ENCODE data around the gene ACSL4. TPM values are rescaled to one million over a fixed set of nuclear protein-coding genes. Genes with fewer than 3 reads are reported as not detected.

Gene ACSL4
- total RNA-seq, 1 donor: 117 TPM

GRCh38 chrX:109697855-109698254 is 35.2 kb downstream of the ACSL4 start:
- Histone ChIP-seq H3K27me3 (ENCODE audit: insufficient read depth, low read length) (peaks cover 6% of the 10 kb centered on the region), H3K79me2 (ENCODE audit: insufficient read depth, low read length) (peaks cover 81% of the 10 kb centered on the region), H2AFZ (ENCODE audit: low read length) (no peak overlapping the region), H3K27ac (ENCODE audit: low read depth, low read length) (no peak overlapping the region), H3K9me3 (ENCODE audit: low read depth, low read length) (no peaks in the 10 kb centered on the region), H3K4me3 (ENCODE audit: insufficient read depth, low read length) (no peak overlapping the region), H3K4me1 (ENCODE audit: insufficient read depth, low read length) (peaks cover 3% of the 10 kb centered on the region), H3K4me2 (ENCODE audit: insufficient read depth, low read length) (no peak overlapping the region), H4K20me1 (ENCODE audit: insufficient read depth, low read length) (peaks cover 17% of the 10 kb centered on the region), H3K36me3 (ENCODE audit: insufficient read depth, low read length) (no peaks in the 10 kb centered on the region)
- TF ChIP-seq, protein P1, sequence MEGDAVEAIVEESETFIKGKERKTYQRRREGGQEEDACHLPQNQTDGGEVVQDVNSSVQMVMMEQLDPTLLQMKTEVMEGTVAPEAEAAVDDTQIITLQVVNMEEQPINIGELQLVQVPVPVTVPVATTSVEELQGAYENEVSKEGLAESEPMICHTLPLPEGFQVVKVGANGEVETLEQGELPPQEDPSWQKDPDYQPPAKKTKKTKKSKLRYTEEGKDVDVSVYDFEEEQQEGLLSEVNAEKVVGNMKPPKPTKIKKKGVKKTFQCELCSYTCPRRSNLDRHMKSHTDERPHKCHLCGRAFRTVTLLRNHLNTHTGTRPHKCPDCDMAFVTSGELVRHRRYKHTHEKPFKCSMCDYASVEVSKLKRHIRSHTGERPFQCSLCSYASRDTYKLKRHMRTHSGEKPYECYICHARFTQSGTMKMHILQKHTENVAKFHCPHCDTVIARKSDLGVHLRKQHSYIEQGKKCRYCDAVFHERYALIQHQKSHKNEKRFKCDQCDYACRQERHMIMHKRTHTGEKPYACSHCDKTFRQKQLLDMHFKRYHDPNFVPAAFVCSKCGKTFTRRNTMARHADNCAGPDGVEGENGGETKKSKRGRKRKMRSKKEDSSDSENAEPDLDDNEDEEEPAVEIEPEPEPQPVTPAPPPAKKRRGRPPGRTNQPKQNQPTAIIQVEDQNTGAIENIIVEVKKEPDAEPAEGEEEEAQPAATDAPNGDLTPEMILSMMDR (IDR thresholded peaks at IDR 0.05; ENCODE audit: extremely low read depth, low read depth, low read length): no peak
- no peak for DNase-seq (ENCODE audit: insufficient read length, low spot score, missing footprints)

- Histone ChIP-seq H3K27ac (ENCODE audit: low read depth, low read length) (no peak overlapping the region), H4K20me1 (ENCODE audit: insufficient read depth, low read length) (peaks cover 23% of the 10 kb centered on the region), H2AFZ (ENCODE audit: low read length) (no peak overlapping the region), H3K36me3 (ENCODE audit: insufficient read depth, low read length) (peaks cover 3% of the 10 kb centered on the region), H3K9me3 (ENCODE audit: low read depth, low read length) (no peaks in the 10 kb centered on the region), H3K4me1 (ENCODE audit: insufficient read depth, low read length) (peaks cover 3% of the 10 kb centered on the region), H3K4me2 (ENCODE audit: insufficient read depth, low read length) (no peak overlapping the region), H3K4me3 (ENCODE audit: insufficient read depth, low read length) (no peak overlapping the region), H3K27me3 (ENCODE audit: insufficient read depth, low read length) (peaks cover 10% of the 10 kb centered on the region), H3K79me2 (ENCODE audit: insufficient read depth, low read length) (peaks cover 83% of the 10 kb centered on the region)
- DNase-seq (ENCODE audit: insufficient read length, low spot score, missing footprints): no peak
- TF ChIP-seq, protein P1 (IDR thresholded peaks at IDR 0.05; ENCODE audit: extremely low read depth, low read depth, low read length): no peak
Measured at GRCh38 chrX:109696146-109696740, 36.8 kb downstream of the ACSL4 start.

DNA sequence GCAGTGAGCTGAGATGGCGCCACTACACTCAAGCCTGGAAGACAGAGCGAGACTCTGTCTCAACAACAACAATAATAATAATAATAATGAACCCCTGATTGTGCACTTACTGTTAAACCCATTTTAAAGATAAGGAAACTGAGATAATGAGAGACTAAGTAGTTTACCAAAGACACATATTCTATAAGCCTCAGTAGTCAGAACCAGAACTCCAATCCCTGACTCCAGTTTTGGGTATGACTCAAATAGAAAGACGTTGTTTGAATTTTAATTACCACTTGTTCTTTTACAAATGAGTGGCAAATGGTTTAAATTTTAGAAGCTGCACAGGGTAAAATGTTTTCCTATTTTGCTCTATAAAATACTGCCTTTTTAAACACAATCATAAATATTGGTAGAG is 37.4 kb downstream of the ACSL4 start:
- H3K4me2 ChIP-seq (ENCODE audit: insufficient read depth, low read length): no peak overlapping the region
- no peak for DNase-seq (ENCODE audit: insufficient read length, low spot score, missing footprints)

GRCh38 chrX:109691752-109692151 is 41.3 kb downstream of the ACSL4 start:
- Histone ChIP-seq H3K27me3 (ENCODE audit: insufficient read depth, low read length) (peaks cover 7% of the 10 kb centered on the region), H3K4me2 (ENCODE audit: insufficient read depth, low read length) (no peak overlapping the region)

More for the DNA sequence above, 37.4 kb downstream of the ACSL4 start:
- peaks cover 3% of the 10 kb centered on the region for H3K4me1 ChIP-seq (ENCODE audit: insufficient read depth, low read length)
- no peak overlapping the region for H2AFZ ChIP-seq (ENCODE audit: low read length)
- no peak overlapping the region for H3K27ac ChIP-seq (ENCODE audit: low read depth, low read length)
- no peaks in the 10 kb centered on the region for H3K9me3 ChIP-seq (ENCODE audit: low read depth, low read length)
- peaks cover 3% of the 10 kb centered on the region for H3K36me3 ChIP-seq (ENCODE audit: insufficient read depth, low read length)
- peaks cover 26% of the 10 kb centered on the region for H4K20me1 ChIP-seq (ENCODE audit: insufficient read depth, low read length)
- TF ChIP-seq, protein P1 (IDR thresholded peaks at IDR 0.05; ENCODE audit: extremely low read depth, low read depth, low read length): no peak
- H3K27me3 ChIP-seq (ENCODE audit: insufficient read depth, low read length): peaks cover 10% of the 10 kb centered on the region
- peaks cover 89% of the 10 kb centered on the region for H3K79me2 ChIP-seq (ENCODE audit: insufficient read depth, low read length)
- H3K4me3 ChIP-seq (ENCODE audit: insufficient read depth, low read length): no peak overlapping the region

More at GRCh38 chrX:109691752-109692151, 41.3 kb downstream of the ACSL4 start:
- H2AFZ ChIP-seq (ENCODE audit: low read length): no peak overlapping the region
- no peaks in the 10 kb centered on the region for H3K9me3 ChIP-seq (ENCODE audit: low read depth, low read length)
- H3K4me3 ChIP-seq (ENCODE audit: insufficient read depth, low read length): no peak overlapping the region
- H3K4me1 ChIP-seq (ENCODE audit: insufficient read depth, low read length): peaks cover 3% of the 10 kb centered on the region
- peaks cover 94% of the 10 kb centered on the region for H3K79me2 ChIP-seq (ENCODE audit: insufficient read depth, low read length)
- H3K27ac ChIP-seq (ENCODE audit: low read depth, low read length): no peak overlapping the region
- peaks cover 3% of the 10 kb centered on the region for H3K36me3 ChIP-seq (ENCODE audit: insufficient read depth, low read length)
- TF ChIP-seq, protein P1 (IDR thresholded peaks at IDR 0.05; ENCODE audit: extremely low read depth, low read depth, low read length): no peak
- DNase-seq (ENCODE audit: insufficient read length, low spot score, missing footprints): no peak
- H4K20me1 ChIP-seq (ENCODE audit: insufficient read depth, low read length): peaks cover 25% of the 10 kb centered on the region
